ENCODE data around the gene LARGE2. TPM values are rescaled to one million over a fixed set of nuclear protein-coding genes. Genes with fewer than 3 reads are reported as not detected.
A peak's percentile ranks its signal among the peaks of the same experiment; 100 is the strongest.

The LARGE2 gene
- total RNA-seq, 2 donors from 2014 or later = 28.5 to 35.2 TPM

DNA sequence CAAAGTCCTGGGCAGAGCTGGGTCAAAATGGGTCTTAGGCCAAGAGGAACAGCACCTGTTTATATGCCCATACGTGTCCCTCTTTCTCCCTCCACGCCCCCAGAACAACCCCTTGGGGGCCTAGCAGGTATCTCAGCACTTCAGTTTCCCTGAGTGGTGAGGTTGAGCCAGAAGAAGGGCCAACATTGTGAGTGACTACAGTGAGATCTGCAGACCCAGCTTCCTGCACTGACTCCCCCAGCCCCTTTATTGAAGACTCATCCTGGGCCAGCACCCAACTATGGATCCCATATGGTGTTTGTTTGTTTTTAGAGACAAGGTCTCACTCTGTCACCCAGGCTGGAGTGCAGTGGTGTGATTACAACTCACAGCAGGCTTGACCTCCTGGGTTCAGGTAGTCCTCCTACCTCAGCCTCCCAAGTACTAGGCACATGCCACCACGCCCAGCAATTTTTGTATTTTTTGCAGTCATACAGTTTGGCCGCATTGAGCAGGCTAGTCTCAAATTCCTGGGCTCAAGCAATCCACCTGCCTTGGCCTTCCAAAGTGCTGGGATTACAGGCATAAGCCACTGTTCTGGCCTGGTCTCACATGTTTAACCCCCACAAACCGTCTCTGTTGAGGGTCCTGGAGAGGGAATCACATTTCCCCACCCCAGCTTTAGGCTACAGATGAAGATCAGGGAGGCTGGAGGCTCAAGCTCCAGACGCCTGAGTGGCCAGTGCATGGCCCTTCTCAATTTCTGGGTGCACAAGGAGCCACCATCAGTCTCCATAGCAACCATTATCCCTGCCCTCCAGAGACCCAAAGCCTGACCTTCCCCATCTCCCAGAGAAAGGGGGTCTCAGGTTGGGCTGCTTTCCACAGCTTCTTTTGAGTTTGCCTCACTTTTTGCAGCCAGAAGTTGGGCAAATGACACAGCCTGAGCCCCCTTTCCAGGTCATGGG is 1.7 kb upstream of the LARGE2 start:
- 89 to 90% methylated on average over 5 to 6 of the region's 6 CpGs for WGBS, 2 experiments (ENCODE audit: insufficient coverage in 1 of 2, insufficient read length in 1 of 2)
- Mint-ChIP-seq H3K27me3 (ENCODE audit: insufficient read depth) (peaks cover 21% of the 10 kb centered on the region), H3K4me1 (peaks cover 25% of the 10 kb centered on the region), H3K4me3 (peak overlapping the region; percentile 55), H3K9me3 (no peaks in the 10 kb centered on the region), H3K27ac (peak overlapping the region; percentile 91), H3K36me3 (ENCODE audit: low read depth) (peaks cover 6% of the 10 kb centered on the region)
- no peaks in the 10 kb centered on the region for H3K9me3 ChIP-seq (ENCODE audit: control insufficient read depth, low read length)
- H3K27ac ChIP-seq (ENCODE audit: low read depth, low read length) = no peak overlapping the region
- H3K9ac ChIP-seq (ENCODE audit: extremely low read depth, low read length, poor library complexity, severe bottlenecking) = no peak overlapping the region
- H3K4me1 ChIP-seq (ENCODE audit: control insufficient read depth, insufficient read depth, low read length) = peaks cover 2% of the 10 kb centered on the region
- H3K36me3 ChIP-seq (ENCODE audit: control insufficient read depth, insufficient read depth, low read length) = no peaks in the 10 kb centered on the region
- H3K4me3 ChIP-seq (ENCODE audit: low read length) = no peak overlapping the region
- TF ChIP-seq, protein P1, sequence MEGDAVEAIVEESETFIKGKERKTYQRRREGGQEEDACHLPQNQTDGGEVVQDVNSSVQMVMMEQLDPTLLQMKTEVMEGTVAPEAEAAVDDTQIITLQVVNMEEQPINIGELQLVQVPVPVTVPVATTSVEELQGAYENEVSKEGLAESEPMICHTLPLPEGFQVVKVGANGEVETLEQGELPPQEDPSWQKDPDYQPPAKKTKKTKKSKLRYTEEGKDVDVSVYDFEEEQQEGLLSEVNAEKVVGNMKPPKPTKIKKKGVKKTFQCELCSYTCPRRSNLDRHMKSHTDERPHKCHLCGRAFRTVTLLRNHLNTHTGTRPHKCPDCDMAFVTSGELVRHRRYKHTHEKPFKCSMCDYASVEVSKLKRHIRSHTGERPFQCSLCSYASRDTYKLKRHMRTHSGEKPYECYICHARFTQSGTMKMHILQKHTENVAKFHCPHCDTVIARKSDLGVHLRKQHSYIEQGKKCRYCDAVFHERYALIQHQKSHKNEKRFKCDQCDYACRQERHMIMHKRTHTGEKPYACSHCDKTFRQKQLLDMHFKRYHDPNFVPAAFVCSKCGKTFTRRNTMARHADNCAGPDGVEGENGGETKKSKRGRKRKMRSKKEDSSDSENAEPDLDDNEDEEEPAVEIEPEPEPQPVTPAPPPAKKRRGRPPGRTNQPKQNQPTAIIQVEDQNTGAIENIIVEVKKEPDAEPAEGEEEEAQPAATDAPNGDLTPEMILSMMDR (conservative IDR thresholded peaks at IDR 0.05) = no peak
- no peak for DNase-seq
- H3K27me3 ChIP-seq (ENCODE audit: control insufficient read depth, insufficient read depth, low read length, poor library complexity, severe bottlenecking) = peaks cover 35% of the 10 kb centered on the region

DNA sequence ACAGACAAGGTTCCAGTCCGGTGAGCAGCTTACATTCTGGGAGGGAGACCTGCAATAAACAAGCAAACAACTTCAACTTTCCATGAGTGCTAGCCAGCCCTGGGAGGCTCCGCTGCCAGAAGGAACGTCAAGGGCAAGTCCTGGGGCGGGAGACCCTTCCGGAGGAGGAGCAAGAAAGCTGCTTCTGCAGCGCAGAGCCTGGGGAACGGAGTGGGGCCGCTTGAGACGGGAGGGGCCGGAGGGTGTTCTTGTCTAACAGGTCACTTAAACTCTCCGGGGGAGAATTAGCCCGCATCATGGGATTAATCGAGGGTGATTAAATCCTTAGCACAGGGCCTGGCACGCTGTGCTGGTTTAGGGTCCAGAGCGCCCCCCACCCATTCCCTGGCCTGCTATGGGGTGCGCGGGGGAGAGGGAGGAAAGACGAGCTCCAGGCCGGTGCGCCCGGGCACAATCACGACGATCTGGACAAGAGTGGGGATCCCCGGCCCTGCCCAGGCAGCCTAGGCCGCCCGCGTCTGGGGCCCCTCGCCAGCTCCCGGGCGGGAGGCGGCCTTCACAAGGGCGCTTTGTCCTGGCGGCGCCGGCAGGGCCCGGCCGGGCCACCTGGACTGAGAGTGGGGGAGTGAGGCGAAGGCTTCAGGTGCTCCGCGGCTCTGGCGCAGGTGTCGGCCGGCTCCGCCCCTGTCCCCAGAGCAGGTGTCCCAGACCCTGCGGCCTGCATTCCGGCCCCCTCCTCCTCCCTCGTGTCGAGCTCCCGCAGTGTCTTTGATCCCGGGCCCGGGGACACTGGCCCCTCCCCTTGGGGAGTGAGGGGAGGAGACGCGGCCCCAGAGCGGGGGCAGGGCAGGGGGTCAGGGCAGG is 663 bp upstream of the LARGE2 start:
- H3K4me1 ChIP-seq (ENCODE audit: control insufficient read depth, insufficient read depth, low read length) = peaks cover 2% of the 10 kb centered on the region
- H3K4me1 Mint-ChIP-seq = peaks cover 25% of the 10 kb centered on the region
- 5% methylated on average over 11 to 52 of the region's 54 CpGs for WGBS, 2 experiments (ENCODE audit: insufficient coverage in 1 of 2, insufficient read length in 1 of 2)
- H3K4me3 Mint-ChIP-seq = peak overlapping the region; percentile 55
- H3K36me3 ChIP-seq (ENCODE audit: control insufficient read depth, insufficient read depth, low read length) = no peaks in the 10 kb centered on the region
- no peaks in the 10 kb centered on the region for H3K9me3 ChIP-seq (ENCODE audit: control insufficient read depth, low read length)
- H3K9me3 Mint-ChIP-seq = no peaks in the 10 kb centered on the region
- DNase-seq = peak; percentile 97
- H3K27ac ChIP-seq (ENCODE audit: low read depth, low read length) = no peak overlapping the region
- H3K27me3 Mint-ChIP-seq (ENCODE audit: insufficient read depth) = peaks cover 21% of the 10 kb centered on the region
- H3K27ac Mint-ChIP-seq = peak overlapping the region; percentile 26
- H3K27me3 ChIP-seq (ENCODE audit: control insufficient read depth, insufficient read depth, low read length, poor library complexity, severe bottlenecking) = peaks cover 35% of the 10 kb centered on the region
- H3K4me3 ChIP-seq (ENCODE audit: low read length) = peak overlapping the region; percentile 64
- H3K36me3 Mint-ChIP-seq (ENCODE audit: low read depth) = peaks cover 2% of the 10 kb centered on the region
- peak overlapping the region; percentile 53 for H3K9ac ChIP-seq (ENCODE audit: extremely low read depth, low read length, poor library complexity, severe bottlenecking)
- TF ChIP-seq, protein P1 (conservative IDR thresholded peaks at IDR 0.05) = no peak
